GM21717 (cell line): ENCODE data around the gene MRPS18A.

Source experiments
- ATAC-seq: cut with Tn5 transposase; IDR thresholded peaks from one replicate; pipeline ENCODE4 v1.9.1; 2021; ENCODE audit warnings: mild to moderate bottlenecking, moderate library complexity; ENCODE audit not compliant: unreplicated experiment

The MRPS18A gene

GRCh38 chr6:43699564-43700186 is 12.1 kb upstream of the MRPS18A start:
- no peak for ATAC-seq

DNA sequence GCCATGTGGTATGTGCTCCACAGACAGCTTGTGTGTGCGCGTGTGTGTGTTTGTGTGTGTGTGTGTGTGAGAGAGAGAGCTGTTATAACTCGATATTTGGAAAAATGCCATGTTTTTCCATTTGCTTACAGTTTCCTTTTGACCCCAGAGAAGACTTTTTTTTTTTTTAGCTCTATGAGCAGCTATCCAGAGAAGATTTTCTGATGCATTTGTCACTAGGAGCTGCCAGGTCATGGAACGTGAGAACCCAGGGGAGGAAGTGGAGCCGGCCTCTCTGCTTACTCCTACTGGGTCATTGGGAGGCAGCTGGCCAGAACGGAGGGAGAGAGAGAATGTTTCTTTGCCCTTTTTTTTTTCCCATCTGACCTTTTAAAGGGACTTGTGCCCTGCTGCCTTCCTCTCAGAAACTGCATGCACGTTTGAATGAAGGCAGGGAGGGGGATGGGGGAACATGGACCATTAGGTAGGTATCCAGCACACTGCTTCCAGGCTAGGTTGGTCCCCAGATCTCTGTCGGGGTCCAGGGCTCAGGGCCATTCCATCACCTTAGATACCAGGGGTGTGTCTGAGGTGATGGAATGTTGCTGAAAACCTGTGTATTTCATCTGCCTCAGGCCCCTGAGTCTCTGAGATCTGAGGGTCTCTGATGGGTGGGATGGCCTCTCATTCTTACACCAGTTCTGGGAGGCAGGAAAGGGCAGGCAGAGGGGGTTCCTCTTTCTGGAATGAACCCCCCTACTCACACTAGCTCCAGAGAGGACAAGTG is 11.2 kb upstream of the MRPS18A start:
- ATAC-seq = no peak

DNA sequence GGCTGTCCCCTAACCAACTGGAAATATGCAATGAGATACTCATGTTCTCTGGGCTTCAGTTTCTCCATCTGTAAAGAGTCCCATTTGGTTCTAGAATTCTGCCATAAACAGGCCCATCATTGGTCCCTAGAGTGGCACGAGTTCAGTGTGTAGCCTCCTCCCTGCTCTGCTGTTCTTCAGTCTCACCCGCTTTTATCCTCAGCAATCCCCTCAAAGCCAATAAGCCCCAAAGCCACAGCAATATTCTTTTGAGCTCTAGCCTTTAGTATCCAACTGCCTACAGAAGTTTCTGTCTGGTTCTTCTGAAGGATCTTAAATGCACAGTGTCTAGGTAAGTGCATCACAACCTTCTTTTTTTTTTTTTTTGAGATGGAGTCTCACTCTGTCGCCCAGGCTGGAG is 9.8 kb upstream of the MRPS18A start:
- ATAC-seq = no peak

- ATAC-seq = no peak
Measured at GRCh38 chr6:43695967-43696291, 8.3 kb upstream of the MRPS18A start.

DNA sequence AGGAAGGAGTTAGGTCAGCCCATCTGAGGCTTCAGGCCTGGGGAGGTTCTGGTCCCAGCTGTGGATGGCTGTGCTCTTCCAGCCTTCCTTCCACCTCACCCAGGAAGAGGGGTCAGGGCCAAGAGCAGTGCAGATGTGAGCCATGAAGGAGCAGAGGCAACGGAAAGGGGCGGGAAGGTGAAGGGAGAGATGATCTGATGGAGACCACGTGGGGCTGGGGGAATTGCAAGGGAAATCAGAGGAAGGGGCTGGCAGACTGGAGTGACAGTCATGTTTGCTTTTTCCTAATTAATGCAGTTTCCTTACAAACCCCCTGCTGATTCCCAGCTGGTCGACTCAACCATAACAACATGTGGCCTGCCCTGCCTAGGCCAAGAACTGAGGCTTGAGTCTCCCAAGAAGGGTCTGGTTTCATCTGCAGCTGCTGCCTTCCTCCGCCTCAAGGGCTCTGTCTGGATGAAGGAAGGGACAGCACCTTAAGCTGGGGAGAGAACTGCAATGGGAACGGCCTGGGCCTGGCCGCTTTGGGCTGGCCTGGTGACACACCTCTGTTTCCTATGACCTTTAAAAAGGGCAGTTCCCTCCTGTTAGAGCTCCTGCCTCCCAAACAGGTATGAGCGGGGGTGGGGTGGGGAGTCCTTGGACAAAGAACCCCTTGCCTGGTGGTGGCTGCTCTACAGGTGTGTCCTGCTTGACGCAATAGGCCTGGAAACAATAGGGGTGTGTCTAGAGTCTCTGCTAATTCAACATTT is 7.8 kb upstream of the MRPS18A start:
- no peak for ATAC-seq

- no peak for ATAC-seq
Measured at GRCh38 chr6:43689421-43689820, 1.8 kb upstream of the MRPS18A start.

GRCh38 chr6:43687079-43687436 is 533 bp downstream of the MRPS18A start:
- no peak for ATAC-seq

- peak; percentile 47 for ATAC-seq
Measured at GRCh38 chr6:43683708-43684455, 3.7 kb downstream of the MRPS18A start.

- ATAC-seq = no peak
Measured at GRCh38 chr6:43682724-43683429, 4.7 kb downstream of the MRPS18A start.

- ATAC-seq = no peak
Measured at GRCh38 chr6:43681303-43681702, 6.3 kb downstream of the MRPS18A start.

- no peak for ATAC-seq
Measured at GRCh38 chr6:43680308-43681200, 7.0 kb downstream of the MRPS18A start.

DNA sequence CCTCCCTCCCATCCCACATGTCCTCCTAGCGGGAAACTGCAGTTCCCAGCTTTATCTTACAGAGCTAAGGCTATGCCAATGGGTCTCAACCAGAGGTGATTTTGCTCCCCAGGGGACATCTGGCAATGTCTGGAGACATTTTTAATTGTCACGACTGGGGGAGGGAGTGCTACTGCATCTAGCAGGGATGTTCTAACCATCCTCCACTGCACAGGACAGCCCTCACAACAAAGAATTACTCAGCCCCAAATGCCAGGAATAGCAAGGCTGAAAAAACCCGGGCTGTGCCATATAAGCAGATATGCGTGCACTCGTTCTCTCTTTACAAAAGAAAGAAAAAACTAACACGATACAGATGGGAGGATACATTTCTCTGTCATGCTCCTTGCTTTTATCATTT is 8.5 kb downstream of the MRPS18A start:
- no peak for ATAC-seq

DNA sequence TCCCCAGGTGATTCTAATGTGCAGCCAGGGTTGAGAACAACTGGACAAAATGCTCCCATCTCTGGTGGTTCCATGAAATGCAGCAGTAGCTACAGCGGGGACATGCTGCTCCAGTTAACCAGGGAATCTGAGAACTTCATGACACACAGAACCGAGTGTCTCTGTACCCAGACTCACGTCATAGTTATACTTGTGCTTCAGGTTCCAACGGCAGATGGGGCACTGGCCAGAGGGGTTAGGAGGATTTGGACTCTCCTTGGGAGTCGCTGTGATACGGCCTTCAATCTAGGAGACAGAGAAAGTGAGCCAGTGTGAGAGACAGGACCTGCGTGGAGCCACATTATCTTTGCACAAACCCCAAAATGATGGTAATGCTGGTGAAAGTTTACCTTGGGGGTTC is 9.2 kb downstream of the MRPS18A start:
- no peak for ATAC-seq

DNA sequence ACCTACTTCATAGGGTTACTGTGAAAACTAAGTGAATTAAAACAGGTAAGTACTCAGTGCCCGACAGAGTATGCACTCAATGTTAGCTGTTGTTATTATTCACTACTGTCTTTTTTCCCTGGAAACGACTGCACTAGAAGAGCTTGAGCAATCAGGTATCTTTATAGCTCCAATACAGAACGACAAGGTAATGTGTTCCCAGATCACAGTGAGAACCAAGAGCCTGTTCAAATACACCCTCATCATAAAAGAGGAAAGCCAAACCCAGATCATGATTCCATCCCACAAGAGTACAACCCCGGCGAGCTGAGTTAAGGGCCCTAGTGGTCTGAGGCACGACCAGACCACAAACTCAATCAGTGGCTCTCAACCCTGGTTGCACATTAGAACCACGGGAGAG is 9.8 kb downstream of the MRPS18A start:
- no peak for ATAC-seq

DNA sequence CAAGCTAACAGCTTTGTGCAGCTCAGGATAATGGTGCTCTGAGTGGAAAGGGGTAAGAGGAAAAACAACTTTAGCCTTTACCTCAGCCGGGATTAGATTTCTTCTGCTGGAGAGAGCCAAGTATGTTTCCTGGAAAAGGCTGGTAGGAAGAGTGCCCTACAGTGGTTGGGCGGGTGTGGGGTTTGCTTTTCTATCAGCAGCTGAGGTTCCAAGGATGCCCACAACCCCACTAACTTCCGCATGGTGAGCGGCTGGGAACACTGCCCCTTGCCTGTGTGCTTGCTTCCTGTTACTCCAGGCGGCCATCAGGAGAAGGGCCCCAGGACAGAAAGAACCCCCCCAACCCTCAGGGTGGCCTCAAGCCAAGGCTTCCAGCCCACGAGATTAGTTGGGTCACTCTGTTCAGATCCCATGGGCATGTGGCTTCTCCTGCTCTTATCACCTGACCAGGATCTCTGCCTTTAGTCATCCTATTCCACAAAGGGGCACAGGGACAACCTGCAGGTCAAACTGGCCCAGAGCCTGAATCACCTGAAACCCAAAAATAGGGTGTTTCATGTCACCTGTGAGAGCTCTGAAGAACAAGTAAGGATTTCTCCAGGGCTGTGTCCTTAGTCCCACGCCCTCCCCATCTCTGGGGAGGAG is 10.5 kb downstream of the MRPS18A start:
- ATAC-seq = no peak

DNA sequence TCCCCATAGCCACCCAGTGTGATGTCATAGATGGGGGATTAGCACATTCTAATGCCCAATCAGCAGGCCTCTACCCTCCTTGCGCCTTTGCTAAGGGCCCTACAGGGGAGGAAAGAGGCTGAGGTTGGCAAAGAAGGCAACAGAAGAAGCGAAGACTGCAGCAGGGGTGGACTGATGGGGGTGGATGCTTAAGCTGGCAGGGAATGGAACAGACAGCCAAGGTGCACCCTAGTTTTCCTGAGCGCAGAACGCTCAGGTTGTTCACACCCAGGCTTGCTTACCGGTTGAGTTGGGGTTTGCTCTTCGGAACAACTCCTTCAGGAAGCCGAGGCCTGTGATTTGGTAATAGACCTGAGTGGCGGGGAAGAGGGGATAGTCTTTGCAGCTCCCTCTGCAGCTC is 12.7 kb downstream of the MRPS18A start:
- no peak for ATAC-seq

- no peak for ATAC-seq
Measured at GRCh38 chr6:43674291-43674690, 13.3 kb downstream of the MRPS18A start.

GRCh38 chr6:43673444-43674084 is 14.0 kb downstream of the MRPS18A start:
- no peak for ATAC-seq
